IMR-90 (cell line): ENCODE results near the gene TIMM44. TPM values are rescaled to one million over a fixed set of nuclear protein-coding genes. Genes with fewer than 3 reads are reported as not detected.
A peak's percentile ranks its signal among the peaks of the same experiment; 100 is the strongest.

ENCODE experiments used
- ATAC-seq: fragments of 200-7000 bp; cut with Tn5 transposase; 2 replicates; pipeline ENCODE4 v1.9.1; 2020; ENCODE audit warnings: low read depth, mild to moderate bottlenecking, moderate library complexity
- BruUV-seq: library from RNA; stranded (reverse); fragments of 400-500 nt; replicated peaks from 2 replicates; lab custom pipeline; 2021; lab: Mats Ljungman, UMichigan
- CTCF ChIA-PET: fragments of 300-600 bp; formaldehyde crosslinking; extraction: SDS; loops from one replicate; lab custom pipeline; 2021; ENCODE audit warnings: antibody characterized with exemption; lab: Yijun Ruan, JAX
- POLR2A ChIA-PET: fragments of 300-600 bp; sonication (Branson Sonifier 250); formaldehyde crosslinking; loops from one replicate; lab custom pipeline; 2022; ENCODE audit warnings: antibody characterized with exemption; ENCODE audit not compliant: unreplicated experiment; lab: Charles Lee
- DNase-seq: peaks from one replicate; pipeline ENCODE4 v3.0.0; 2013
- H2AFZ ChIP-seq: replicated peaks from 2 replicates; pipeline ENCODE3; 2013; ENCODE audit warnings: low read length, mild to moderate bottlenecking; ENCODE audit not compliant: poor library complexity
- H2AK5ac ChIP-seq: 2 replicates; pipeline ENCODE4 v1.6.1; 2013; ENCODE audit warnings: low read depth, low read length, inconsistent platforms
- H2AK9ac ChIP-seq: replicated peaks from 2 replicates; pipeline ENCODE3; 2013; ENCODE audit warnings: mild to moderate bottlenecking, low read depth, low read length, moderate library complexity; ENCODE audit not compliant: poor library complexity
- H2BK120ac ChIP-seq: 2 replicates; pipeline ENCODE4 v1.6.1; 2013; ENCODE audit warnings: low read depth, low read length, inconsistent platforms
- H2BK15ac ChIP-seq: 3 replicates; pipeline ENCODE4 v1.6.1; 2013; ENCODE audit warnings: low read depth, low read length, inconsistent platforms
- H2BK20ac ChIP-seq: 2 replicates; pipeline ENCODE4 v1.6.1; 2013; ENCODE audit warnings: low read depth, mild to moderate bottlenecking, inconsistent platforms, low read length, moderate library complexity
- H2BK5ac ChIP-seq: 2 replicates; pipeline ENCODE4 v1.6.1; 2013; ENCODE audit warnings: mild to moderate bottlenecking, low read depth, low read length, inconsistent platforms; ENCODE audit not compliant: poor library complexity, severe bottlenecking
- H3K14ac ChIP-seq: replicated peaks from 2 replicates; pipeline ENCODE4 v1.6.1; 2013; ENCODE audit warnings: low read depth, low read length, inconsistent platforms
- H3K18ac ChIP-seq: 2 replicates; pipeline ENCODE4 v1.6.1; 2013; ENCODE audit warnings: low read depth, low read length, control low read depth
- H3K23ac ChIP-seq: 2 replicates; pipeline ENCODE4 v1.6.1; 2013; ENCODE audit warnings: low read depth, low read length, inconsistent platforms
- H3K27ac ChIP-seq: 2 replicates; pipeline ENCODE4 v1.5.1; 2013; ENCODE audit warnings: mild to moderate bottlenecking, control low read depth, low read length; ENCODE audit not compliant: insufficient read depth
- H3K27me3 ChIP-seq: 2 replicates; pipeline ENCODE4 v1.6.1; 2013; ENCODE audit warnings: low read length; ENCODE audit not compliant: control insufficient read depth, insufficient read depth
- H3K36me3 ChIP-seq: 2 replicates; pipeline ENCODE4 v1.6.1; 2013; ENCODE audit warnings: low read length, mixed read lengths; ENCODE audit not compliant: control insufficient read depth, insufficient read depth
- H3K4ac ChIP-seq: 2 replicates; pipeline ENCODE4 v1.6.1; 2013; ENCODE audit warnings: low read depth, low read length, inconsistent platforms
- H3K4me1 ChIP-seq: 2 replicates; pipeline ENCODE4 v1.6.1; 2013; ENCODE audit warnings: low read length, mixed read lengths; ENCODE audit not compliant: control insufficient read depth, insufficient read depth
- H3K4me2 ChIP-seq: 2 replicates; pipeline ENCODE4 v1.6.1; 2013; ENCODE audit warnings: low read depth, mild to moderate bottlenecking, control low read depth, low read length, moderate library complexity
- H3K4me3 ChIP-seq: 2 replicates; pipeline ENCODE4 v1.5.1; 2013; ENCODE audit warnings: low read depth, mild to moderate bottlenecking, control low read depth, low read length, moderate library complexity; ENCODE audit not compliant: insufficient read depth
- H3K56ac ChIP-seq: 2 replicates; pipeline ENCODE4 v1.6.1; 2013; ENCODE audit warnings: low read length, inconsistent platforms; ENCODE audit not compliant: insufficient read depth; ENCODE audit errors: extremely low read depth
- H3K79me1 ChIP-seq, 2 experiments: 2 replicates each; pipeline ENCODE4 v1.6.1; 2013; ENCODE audit warnings: low read length in 2 of 2, inconsistent platforms in 1 of 2, low read depth in 1 of 2
- H3K9ac ChIP-seq: 2 replicates; pipeline ENCODE4 v1.6.1; 2013; ENCODE audit warnings: low read depth, low read length, control low read depth
- H3K9me1 ChIP-seq: 2 replicates; pipeline ENCODE4 v1.6.1; 2013; ENCODE audit warnings: low read length, inconsistent platforms; ENCODE audit not compliant: insufficient read depth
- H3K9me3 ChIP-seq: 2 replicates; pipeline ENCODE4 v1.6.1; 2013; ENCODE audit warnings: low read length; ENCODE audit not compliant: control insufficient read depth, insufficient read depth
- H4K20me1 ChIP-seq: 2 replicates; pipeline ENCODE4 v1.6.1; 2013; ENCODE audit warnings: low read length, inconsistent platforms; ENCODE audit not compliant: insufficient read depth
- H4K5ac ChIP-seq: 2 replicates; pipeline ENCODE4 v1.6.1; 2013; ENCODE audit warnings: mild to moderate bottlenecking, low read depth, low read length, control low read depth
- H4K8ac ChIP-seq, 2 experiments: 2 replicates each; pipeline ENCODE4 v1.6.1; 2013; ENCODE audit warnings: low read depth in 2 of 2, low read length in 2 of 2, control low read depth in 1 of 2, inconsistent platforms in 1 of 2
- H4K91ac ChIP-seq: 2 replicates; pipeline ENCODE4 v1.6.1; 2013; ENCODE audit warnings: low read depth, low read length, inconsistent platforms; ENCODE audit not compliant: insufficient read depth
- BHLHE40 ChIP-seq: fragments of 150-350 bp; IDR thresholded peaks from 2 replicates; pipeline ENCODE4 v1.6.1; 2016; ENCODE audit warnings: mild to moderate bottlenecking, low read depth, low read length
- CEBPB ChIP-seq: IDR thresholded peaks from 2 replicates; pipeline ENCODE4 v1.6.1; 2012; ENCODE audit warnings: low read depth, low read length, improper control_type of control experiment
- MAFK ChIP-seq: IDR thresholded peaks from 2 replicates; pipeline ENCODE4 v1.6.1; 2012; ENCODE audit warnings: low read depth, low read length, improper control_type of control experiment
- MAZ ChIP-seq: IDR thresholded peaks from 2 replicates; pipeline ENCODE4 v1.6.1; 2012; ENCODE audit warnings: low read depth, mild to moderate bottlenecking, low read length, improper control_type of control experiment, moderate library complexity, borderline replicate concordance
- MXI1 ChIP-seq: IDR thresholded peaks from 2 replicates; pipeline ENCODE4 v1.6.1; 2012; ENCODE audit warnings: low read depth, mild to moderate bottlenecking, low read length, moderate library complexity, borderline replicate concordance
- RCOR1 ChIP-seq: IDR thresholded peaks from 2 replicates; pipeline ENCODE4 v1.6.1; 2012; ENCODE audit warnings: mild to moderate bottlenecking, low read length, improper control_type of control experiment; ENCODE audit not compliant: insufficient replicate concordance
- RFX5 ChIP-seq: IDR thresholded peaks from 2 replicates; pipeline ENCODE4 v1.8.0; 2012; ENCODE audit warnings: low read depth, mild to moderate bottlenecking, low read length, moderate library complexity
- WGBS, 2 experiments: methylation state at CpG; one replicate each; pipeline versions ENCODE4 v1.1.5 to v1.1.7; 2013; ENCODE audit warnings: missing lambda C conversion rate in 2 of 2; ENCODE audit not compliant: insufficient read length in 1 of 2; ENCODE audit errors: extremely low coverage in 2 of 2; 5-methylcytosine and 5-hydroxymethylcytosine counted together
- dilution Hi-C: fragments of 300-500 bp; cut with HindIII; formaldehyde crosslinking; loops from one replicate; pipeline ENCODE4 v1.14.3; 2018; ENCODE audit warnings: low sequenced_read_pairs; ENCODE audit not compliant: unreplicated experiment
- in situ Hi-C: fragments of 300-500 bp; cut with MboI; formaldehyde crosslinking; loops from 3 replicates; pipeline ENCODE4 v1.14.3; 2019; ENCODE audit warnings: low sequenced_read_pairs, inconsistent platforms, mixed read lengths
- intact Hi-C: fragments of 100-400 bp; cut with micrococcal nuclease; formaldehyde crosslinking; loops from 2 replicates; pipeline ENCODE4 v1.10.0; 2022
- polyA plus RNA-seq, 3 experiments: library from polyadenylated mRNA; depleted of rRNA; stranded (reverse); fragments of >200 nt; gene quantifications; 2 replicates each; pipeline ENCODE4 v1.2.3, GENCODE V29; 2012; ENCODE audit warnings: low replicate concordance in 1 of 3
- total RNA-seq: library from RNA; depleted of rRNA; stranded (reverse); fragments of >200 nt; gene quantifications from 2 replicates; pipeline ENCODE4 v1.2.3, GENCODE V29; 2012

Gene TIMM44
- total and polyA plus RNA-seq, 2 of the 4 experiments (the other 2 are of a cell fraction) = 37.6 to 52.3 TPM

- Histone ChIP-seq H2AK5ac (peak overlapping the region; percentile 96), H3K4ac (peak overlapping the region; percentile 84), H3K14ac (peak overlapping the region; percentile 64), H4K8ac (peak overlapping the region; percentile 14 to 95; a peak in 3 of 4 replicates), H4K5ac (peak overlapping the region; percentile 65), H3K36me3 (peaks cover 15% of the 10 kb centered on the region), H3K9me3 (no peaks in the 10 kb centered on the region), H2BK20ac (no peak overlapping the region), H3K56ac (peak overlapping the region; percentile 52), H2BK15ac (no peak overlapping the region; the same call in 2 of the 3 replicates), H3K79me1 (peaks cover 14 to 49% of the 10 kb centered on the region in 2 experiments; a peak in 3 of 4 replicates), H3K27me3 (no peaks in the 10 kb centered on the region), H2AFZ (peak overlapping the region; percentile 100), H3K4me3 (peak overlapping the region; percentile 66), H3K4me2 (peak overlapping the region; percentile 96), H3K4me1 (peaks cover 10% of the 10 kb centered on the region), H3K27ac (peak overlapping the region; percentile 88), H4K91ac (peak overlapping the region; percentile 90), H2BK5ac (peak overlapping the region; percentile 90), H2AK9ac (peak overlapping the region; percentile 97), H3K9ac (peak overlapping the region; percentile 91), H3K9me1 (peaks cover 11% of the 10 kb centered on the region), H3K18ac (peak overlapping the region; percentile 48; the same call in 1 of the 2 replicates), H3K23ac (peak overlapping the region; percentile 8), H4K20me1 (peaks cover 48% of the 10 kb centered on the region), H2BK120ac (peak overlapping the region; percentile 56; the same call in 1 of the 2 replicates)
- TF ChIP-seq BHLHE40 = 0 out of 2 replicates have a peak, but pooled peaks have one; percentile 28
- TF ChIP-seq MXI1 = 0 out of 2 replicates have a peak, but pooled peaks have one; percentile 44
- no peak for TF ChIP-seq CEBPB
- TF ChIP-seq RCOR1 = no peak
- peak; percentile 58; the same call in 1 of the 2 replicates for TF ChIP-seq MAZ
- no peak for TF ChIP-seq MAFK
- no peak for TF ChIP-seq RFX5
- in situ Hi-C loops (no loop called here), intact Hi-C loops (no loop called here), dilution Hi-C loops (no loop called here)
- ATAC-seq = peak; percentile 66
- WGBS, 2 experiments = 19% methylated on average over 13 of the region's 68 CpGs; no CpG with 5 or more reads in 1 of the 2 experiments
- ChIA-PET CTCF (interaction anchor here (0.7 to 1.6 kb wide), 4 partner anchors 12 to 35 kb away, joined by 3 to 7 read pairs (median 6); partner anchors contain the start of genes LRRC8E and SNAPC2), POLR2A (interaction anchor here (0.5 to 1.6 kb wide), 4 partner anchors 10 to 466 kb away, joined by 3 to 14 read pairs (median 4); partner anchors contain the start of gene SNAPC2)
- no TSS peak for BruUV-seq
- no peak for DNase-seq
Observed at GRCh38 chr19:7904074-7905020, 39.1 kb downstream of the TIMM44 start.
